GM23248 (cell line): ENCODE data around the gene TGM3. TPM values are rescaled to one million over a fixed set of nuclear protein-coding genes. Genes with fewer than 3 reads are reported as not detected.

Experiments used
- DNase-seq: peaks from one replicate; pipeline ENCODE4 v3.0.0-alpha.2; 2015
- H2AFZ ChIP-seq: fragments of 200-600 bp; sonication (generic); 2 replicates; pipeline ENCODE4 v1.6.1; 2016; ENCODE audit warnings: antibody characterized with exemption
- H3F3A ChIP-seq: fragments of 200-600 bp; sonication (generic); 2 replicates; pipeline ENCODE4 v1.6.1; 2016; ENCODE audit warnings: mild to moderate bottlenecking, antibody characterized with exemption, mixed run types; ENCODE audit not compliant: insufficient read depth
- H3K27ac ChIP-seq: fragments of 200-600 bp; sonication (generic); 2 replicates; pipeline ENCODE4 v1.5.1; 2016; ENCODE audit warnings: mild to moderate bottlenecking
- H3K27me3 ChIP-seq: fragments of 200-600 bp; sonication (generic); replicated peaks from 2 replicates; pipeline ENCODE4 v1.6.1; 2016; ENCODE audit warnings: mild to moderate bottlenecking; ENCODE audit not compliant: insufficient read depth
- H3K36me3 ChIP-seq: fragments of 200-600 bp; sonication (generic); 2 replicates; pipeline ENCODE4 v1.6.1; 2016; ENCODE audit warnings: low read depth, mild to moderate bottlenecking
- H3K4me1 ChIP-seq: fragments of 200-600 bp; sonication (generic); 2 replicates; pipeline ENCODE4 v1.6.1; 2016; ENCODE audit warnings: mild to moderate bottlenecking; ENCODE audit not compliant: insufficient read depth
- H3K4me2 ChIP-seq: fragments of 200-600 bp; sonication (generic); one replicate; pipeline ENCODE4 v1.6.1; 2016; ENCODE audit warnings: mild to moderate bottlenecking; ENCODE audit not compliant: unreplicated experiment
- H3K4me3 ChIP-seq: fragments of 200-600 bp; sonication (generic); 2 replicates; pipeline ENCODE4 v1.5.1; 2016; ENCODE audit warnings: mild to moderate bottlenecking
- H3K79me2 ChIP-seq: fragments of 200-600 bp; sonication (generic); 2 replicates; pipeline ENCODE4 v1.6.1; 2016; ENCODE audit warnings: mild to moderate bottlenecking; ENCODE audit not compliant: insufficient read depth
- H3K9ac ChIP-seq: fragments of 200-600 bp; sonication (generic); 2 replicates; pipeline ENCODE4 v1.6.1; 2016; ENCODE audit warnings: mild to moderate bottlenecking
- H3K9me2 ChIP-seq: fragments of 200-600 bp; sonication (generic); 2 replicates; pipeline ENCODE4 v1.6.1; 2016; ENCODE audit warnings: mixed run types, mild to moderate bottlenecking, moderate library complexity; ENCODE audit not compliant: insufficient read depth
- H3K9me3 ChIP-seq: fragments of 200-600 bp; sonication (generic); one replicate; pipeline ENCODE4 v1.6.1; 2017; ENCODE audit warnings: low read depth
- H4K20me1 ChIP-seq: fragments of 200-600 bp; sonication (generic); 2 replicates; pipeline ENCODE4 v1.6.0; 2016; ENCODE audit not compliant: insufficient read depth
- EZH2 ChIP-seq: fragments of 200-600 bp; sonication (generic); IDR thresholded peaks from 2 replicates; pipeline ENCODE4 v1.6.1; 2018; ENCODE audit warnings: antibody characterized with exemption, mild to moderate bottlenecking; ENCODE audit not compliant: insufficient read depth, poor library complexity, severe bottlenecking
- EZH2phosphoT487 ChIP-seq: fragments of 200-600 bp; sonication (generic); IDR thresholded peaks from 2 replicates; pipeline ENCODE4 v1.6.1; 2018; ENCODE audit warnings: antibody characterized with exemption, moderate library complexity, mild to moderate bottlenecking, low read depth; ENCODE audit not compliant: insufficient read depth
- WGBS, 2 experiments: methylation state at CpG; one replicate each; pipeline ENCODE4 v1.1.6; 2015 to 2017; ENCODE audit warnings: low lambda C conversion rate in 2 of 2, low coverage in 1 of 2; ENCODE audit errors: missing lambda C conversion rate in 2 of 2; 5-methylcytosine and 5-hydroxymethylcytosine counted together
- in situ Hi-C: fragments of 300-500 bp; cut with MboI; formaldehyde crosslinking; loops from 2 replicates; pipeline ENCODE4 v1.15.0; 2020
- polyA plus RNA-seq: library from polyadenylated mRNA; unstranded; fragments of >200 nt; fragmentation: Nextera tagmentation; extraction: Ambion mirVana; gene quantifications from 2 replicates; pipeline ENCODE4 v1.2.1, GENCODE V29; 2016
- total RNA-seq: library from RNA; depleted of rRNA; stranded (reverse); fragments of >200 nt; shearing (Covaris generic); gene quantifications from 2 replicates; pipeline ENCODE4 v1.2.3, GENCODE V29; 2014; rRNA removed

The TGM3 gene
- total and polyA plus RNA-seq, 2 experiments from 2014 or later = 0.11 to 0.25 TPM

GRCh38 chr20:2386516-2387179, 90.8 kb downstream of the TGM3 start:
- Histone ChIP-seq H3K9me2 (no peaks in the 10 kb centered on the region), H4K20me1 (no peaks in the 10 kb centered on the region), H2AFZ (peak overlapping the region; percentile 36; the same call in 1 of the 2 replicates), H3K4me3 (no peak overlapping the region; the same call in 1 of the 2 replicates), H3K79me2 (no peaks in the 10 kb centered on the region), H3K36me3 (no peaks in the 10 kb centered on the region), H3K27me3 (no peaks in the 10 kb centered on the region), H3K9me3 (no peaks in the 10 kb centered on the region), H3K9ac (peak overlapping the region; percentile 48; the same call in 1 of the 2 replicates), H3K4me2 (peak overlapping the region; percentile 58), H3K27ac (peak overlapping the region; percentile 77), H3K4me1 (peaks cover 40% of the 10 kb centered on the region), H3F3A (peaks cover 30% of the 10 kb centered on the region)
- in situ Hi-C loops = no loop called here
- TF ChIP-seq EZH2 = no peak
- TF ChIP-seq EZH2phosphoT487 = no peak
- 8 to 12% methylated on average over 5 of the region's 5 CpGs for WGBS, 2 experiments
- DNase-seq = peak; percentile 80

DNA sequence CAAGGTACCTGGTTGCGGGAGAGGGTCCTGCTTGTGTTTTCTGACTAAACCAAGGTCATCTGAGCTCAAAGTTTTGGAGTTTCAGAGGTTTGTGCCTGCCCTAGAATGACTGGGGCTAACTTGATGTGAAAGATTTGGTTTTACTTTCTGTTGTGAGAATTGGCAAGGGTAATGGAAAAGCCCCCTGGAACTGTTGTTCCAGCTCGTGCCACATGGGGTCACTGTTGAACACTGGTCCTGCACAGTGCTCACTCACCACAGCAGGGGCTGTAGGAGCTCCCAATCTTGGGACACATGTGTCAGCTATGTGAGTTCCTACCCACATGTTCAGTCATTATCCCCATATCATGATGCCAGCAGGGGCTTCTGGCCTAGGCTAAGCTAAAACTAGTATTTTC, 91.4 kb downstream of the TGM3 start:
- no peaks in the 10 kb centered on the region for H3K9me3 ChIP-seq
- peak overlapping the region; percentile 48; the same call in 1 of the 2 replicates for H3K9ac ChIP-seq
- no peaks in the 10 kb centered on the region for H4K20me1 ChIP-seq
- WGBS, 2 experiments = 31 to 32% methylated on average over 2 of the region's 2 CpGs
- H3K9me2 ChIP-seq = no peaks in the 10 kb centered on the region
- H3K27ac ChIP-seq = peak overlapping the region; percentile 77
- H3K79me2 ChIP-seq = no peaks in the 10 kb centered on the region
- no peak overlapping the region for H3K4me3 ChIP-seq
- peak overlapping the region; percentile 58 for H3K4me2 ChIP-seq
- peak overlapping the region; percentile 36; the same call in 1 of the 2 replicates for H2AFZ ChIP-seq
- no peak for TF ChIP-seq EZH2
- no peak for TF ChIP-seq EZH2phosphoT487
- peaks cover 30% of the 10 kb centered on the region for H3F3A ChIP-seq
- H3K4me1 ChIP-seq = peaks cover 40% of the 10 kb centered on the region
- no peaks in the 10 kb centered on the region for H3K36me3 ChIP-seq
- no peaks in the 10 kb centered on the region for H3K27me3 ChIP-seq
- DNase-seq = peak; percentile 49
- in situ Hi-C loops = no loop called here

DNA sequence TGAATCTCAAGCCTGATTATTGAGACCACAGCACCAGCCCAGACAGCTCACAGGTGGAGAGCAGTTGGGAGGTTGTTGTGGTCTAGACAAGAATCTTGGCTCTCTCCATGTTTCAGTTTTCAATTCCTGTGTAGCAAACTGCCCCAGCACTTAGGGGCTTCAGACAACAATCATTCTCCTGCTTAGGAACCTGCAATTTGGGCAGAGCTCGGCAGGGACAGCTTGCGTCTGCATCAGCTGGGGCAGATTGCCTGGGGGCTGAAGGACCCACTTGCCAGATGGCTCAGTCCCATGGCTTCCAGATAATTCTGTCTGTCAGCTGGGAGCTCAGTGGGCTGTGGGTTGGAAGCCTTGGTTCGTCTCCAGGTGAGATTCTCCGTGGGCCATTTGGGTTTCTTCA, 91.8 kb downstream of the TGM3 start:
- no peak overlapping the region for H2AFZ ChIP-seq
- in situ Hi-C loops = no loop called here
- TF ChIP-seq EZH2 = no peak
- no peak for TF ChIP-seq EZH2phosphoT487
- DNase-seq = no peak
- 58 to 59% methylated on average over 4 of the region's 4 CpGs for WGBS, 2 experiments
- no peaks in the 10 kb centered on the region for H3K27me3 ChIP-seq
- H3K27ac ChIP-seq = peak overlapping the region; percentile 77; the same call in 1 of the 2 replicates
- no peak overlapping the region for H3K4me3 ChIP-seq
- peaks cover 30% of the 10 kb centered on the region for H3F3A ChIP-seq
- H3K9me3 ChIP-seq = no peaks in the 10 kb centered on the region
- H3K9ac ChIP-seq = no peak overlapping the region
- no peaks in the 10 kb centered on the region for H3K36me3 ChIP-seq
- peaks cover 38% of the 10 kb centered on the region for H3K4me1 ChIP-seq
- H4K20me1 ChIP-seq = no peaks in the 10 kb centered on the region
- no peaks in the 10 kb centered on the region for H3K79me2 ChIP-seq
- no peaks in the 10 kb centered on the region for H3K9me2 ChIP-seq
- H3K4me2 ChIP-seq = no peak overlapping the region

Other genes starting within 250 kb of the TGM3 start
- 15.2 and 19.7 TPM in 2 replicates for gene STK35, start 194.2 kb upstream of the TGM3 start, total RNA-seq
- 5.9 and 6.9 TPM in 2 replicates for gene STK35, start 194.2 kb upstream of the TGM3 start, polyA plus RNA-seq
- gene TGM6, start 84.9 kb downstream of the TGM3 start, total RNA-seq = not detected in 2 replicates
- gene TGM6, start 84.9 kb downstream of the TGM3 start, polyA plus RNA-seq = not detected in 2 replicates
- gene SNRPB, start 174.8 kb downstream of the TGM3 start, total RNA-seq = 234 and 280 TPM in 2 replicates
- gene SNRPB, start 174.8 kb downstream of the TGM3 start, polyA plus RNA-seq = 221 and 236 TPM in 2 replicates
- 7.5 and 11.0 TPM in 2 replicates for gene ZNF343, start 212.9 kb downstream of the TGM3 start, total RNA-seq
- 7.0 and 8.1 TPM in 2 replicates for gene ZNF343, start 212.9 kb downstream of the TGM3 start, polyA plus RNA-seq
- not detected in 2 replicates for gene TMC2, start 240.6 kb downstream of the TGM3 start, total RNA-seq
- gene TMC2, start 240.6 kb downstream of the TGM3 start, polyA plus RNA-seq = not detected in 2 replicates